T-helper 2 cell (primary cell): ENCODE measurements around the gene CLEC20A.
"Not testable (repeated sequence)": the region's sequence is repeated elsewhere in the genome, so short reads cannot be mapped to it uniquely, and the experiment has no call there.

ENCODE experiments used
- DNase-seq, 5 experiments: peaks; one replicate each; pipeline versions ENCODE4 v3.0.0 to v3.0.0-alpha.2; 2012 to 2022

The CLEC20A gene

DNA sequence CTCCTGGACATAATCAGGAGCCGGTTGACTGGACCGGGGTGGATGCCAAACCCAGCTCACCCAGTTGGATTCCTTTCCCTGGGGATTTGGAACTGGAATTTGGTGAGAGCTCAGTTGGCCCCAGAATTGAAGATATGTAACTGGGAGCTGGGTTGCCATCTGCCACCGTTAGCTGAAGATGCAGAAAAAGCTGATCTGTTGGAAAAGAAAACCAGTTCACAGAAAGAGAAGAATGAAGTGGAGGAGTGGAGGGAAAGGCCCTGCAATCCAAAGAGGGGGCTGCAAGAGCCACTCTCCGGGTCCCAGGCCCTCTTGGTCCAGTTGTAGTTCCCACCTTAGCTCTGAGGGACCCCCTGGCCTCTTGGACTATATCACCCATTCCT lies 32.2 kb upstream of the CLEC20A start:
- DNase-seq: no peak

DNA sequence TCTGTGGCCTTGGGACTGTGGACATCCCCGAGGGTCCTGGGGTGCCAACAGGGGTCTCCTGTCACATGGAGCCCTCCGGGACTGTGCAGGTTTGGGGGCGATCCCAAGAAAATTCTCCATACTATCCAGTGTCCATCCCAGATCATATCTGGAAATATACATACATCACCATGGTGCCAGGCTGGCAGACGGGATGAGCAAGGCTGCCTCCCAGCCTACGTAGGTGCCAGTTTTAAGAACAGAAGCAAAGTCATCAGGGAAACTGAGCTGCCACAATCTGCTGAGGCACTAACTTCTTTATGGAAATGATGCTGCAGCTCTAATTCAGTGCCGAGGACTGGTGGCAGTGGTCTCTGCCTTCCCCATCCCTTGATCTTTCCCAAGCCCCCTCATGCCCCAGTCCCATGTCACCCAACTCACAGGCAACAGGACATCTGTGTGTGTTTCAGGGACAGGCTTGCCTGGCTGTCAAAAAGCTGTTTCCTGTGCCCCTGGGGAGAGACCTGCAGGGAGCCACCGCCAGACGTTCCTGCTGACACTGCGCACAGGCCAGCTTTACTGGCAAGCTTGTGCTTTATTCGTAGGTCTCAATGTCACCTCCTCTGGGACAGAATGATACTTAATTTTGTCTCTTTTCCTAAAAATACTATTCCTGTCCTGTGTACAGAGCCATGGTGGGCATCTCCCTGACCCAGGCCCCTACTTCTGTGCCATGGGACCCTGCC lies 31.6 kb upstream of the CLEC20A start:
- no peak for DNase-seq

DNA sequence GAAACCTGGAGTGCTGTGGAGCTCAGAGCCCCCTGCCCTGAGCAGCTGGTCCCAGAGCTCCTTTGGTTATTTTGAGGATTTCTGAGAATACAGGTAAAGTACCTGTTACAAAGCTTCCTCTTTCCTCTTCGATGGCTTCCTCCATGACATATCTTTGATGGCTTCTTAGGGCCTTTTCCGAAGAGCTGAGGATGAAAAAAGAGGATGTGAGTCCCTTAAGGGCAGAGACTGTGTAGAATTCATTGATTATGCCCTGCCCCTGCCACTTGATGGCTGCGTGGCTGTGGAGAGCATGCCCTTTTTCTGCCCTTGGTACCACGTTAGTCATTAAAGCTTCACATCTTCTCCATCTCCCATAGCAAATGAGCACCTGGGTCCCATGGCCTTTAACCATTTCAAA lies 30.4 kb upstream of the CLEC20A start:
- DNase-seq: no peak

DNA sequence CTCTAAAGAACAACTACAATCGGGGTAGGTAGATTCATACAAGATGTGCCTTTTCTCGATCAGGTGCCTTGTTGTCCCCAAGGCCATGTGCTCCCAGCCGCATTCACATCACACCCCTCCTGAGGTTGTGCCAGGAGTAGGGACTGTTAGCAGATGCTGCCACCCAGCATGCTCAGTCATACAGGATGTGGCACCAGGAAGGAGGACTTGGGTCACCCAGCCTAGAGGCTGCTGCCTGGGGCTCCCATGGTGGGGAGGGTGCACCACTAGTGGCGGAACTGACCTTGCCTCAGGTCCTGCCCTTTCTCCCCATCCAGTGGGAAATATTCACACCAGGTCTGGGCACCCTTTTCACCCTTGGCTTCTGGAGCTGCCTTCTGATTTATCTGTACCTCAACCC lies 24.5 kb upstream of the CLEC20A start:
- no peak for DNase-seq

DNA sequence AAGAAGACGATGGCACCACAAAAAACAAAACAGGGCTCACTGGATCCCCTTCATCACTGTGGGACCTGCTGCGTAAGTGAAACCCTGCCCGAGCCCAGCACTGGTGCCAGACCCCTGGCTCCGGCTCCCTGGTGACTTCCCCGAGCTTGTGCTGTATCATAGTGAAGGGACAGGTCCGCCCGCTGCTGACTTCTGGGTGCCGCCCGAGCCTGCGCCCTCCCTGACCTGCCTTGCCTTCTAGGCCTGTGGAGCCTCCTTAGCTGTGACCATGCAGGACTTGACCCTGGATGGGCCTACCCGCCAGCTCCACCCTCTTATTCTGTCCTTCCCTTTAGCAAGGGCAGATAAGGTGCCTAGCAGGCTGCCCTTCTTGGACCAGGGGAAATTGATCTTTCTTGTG lies 24.0 kb upstream of the CLEC20A start:
- no peak for DNase-seq

DNA sequence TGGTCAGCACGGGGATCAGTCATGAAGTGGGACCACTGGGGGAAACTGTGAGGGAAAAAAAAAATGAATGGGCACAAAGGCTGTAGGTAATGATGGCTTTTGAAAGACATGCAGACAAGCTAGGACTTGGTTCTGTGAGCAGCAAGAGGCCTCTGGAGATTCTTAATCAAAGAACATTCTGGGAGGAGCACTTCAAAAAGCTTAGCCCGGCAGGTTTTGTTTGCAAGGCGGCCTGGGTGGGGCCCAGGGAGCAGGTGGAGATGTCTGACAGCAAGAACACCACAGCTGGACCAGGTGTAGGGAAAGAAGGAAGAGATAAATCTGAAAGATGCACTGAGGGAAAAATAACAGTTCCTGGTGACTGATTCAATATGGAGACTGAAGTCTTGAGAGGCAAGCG lies 22.1 kb upstream of the CLEC20A start:
- DNase-seq: no peak

DNA sequence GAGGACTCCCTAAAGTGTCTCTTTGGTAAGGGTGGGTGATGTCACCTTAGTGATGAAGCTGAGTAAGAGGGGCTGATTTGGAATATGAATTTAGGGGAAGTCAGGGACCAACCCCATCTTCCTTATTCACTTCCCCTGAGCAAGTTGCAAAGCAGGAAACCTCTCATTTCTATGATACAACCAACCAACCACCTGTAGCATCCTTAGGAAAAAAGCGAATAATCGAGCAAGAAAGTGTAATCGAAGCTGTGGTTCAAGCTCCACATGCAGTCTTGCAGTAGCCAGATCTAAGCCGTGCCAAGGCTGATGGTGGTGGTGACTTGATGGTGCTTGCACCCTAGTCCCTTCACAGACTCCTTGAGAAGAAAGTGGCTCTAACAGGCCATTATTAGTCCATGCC lies 19.3 kb upstream of the CLEC20A start:
- DNase-seq: no peak

DNA sequence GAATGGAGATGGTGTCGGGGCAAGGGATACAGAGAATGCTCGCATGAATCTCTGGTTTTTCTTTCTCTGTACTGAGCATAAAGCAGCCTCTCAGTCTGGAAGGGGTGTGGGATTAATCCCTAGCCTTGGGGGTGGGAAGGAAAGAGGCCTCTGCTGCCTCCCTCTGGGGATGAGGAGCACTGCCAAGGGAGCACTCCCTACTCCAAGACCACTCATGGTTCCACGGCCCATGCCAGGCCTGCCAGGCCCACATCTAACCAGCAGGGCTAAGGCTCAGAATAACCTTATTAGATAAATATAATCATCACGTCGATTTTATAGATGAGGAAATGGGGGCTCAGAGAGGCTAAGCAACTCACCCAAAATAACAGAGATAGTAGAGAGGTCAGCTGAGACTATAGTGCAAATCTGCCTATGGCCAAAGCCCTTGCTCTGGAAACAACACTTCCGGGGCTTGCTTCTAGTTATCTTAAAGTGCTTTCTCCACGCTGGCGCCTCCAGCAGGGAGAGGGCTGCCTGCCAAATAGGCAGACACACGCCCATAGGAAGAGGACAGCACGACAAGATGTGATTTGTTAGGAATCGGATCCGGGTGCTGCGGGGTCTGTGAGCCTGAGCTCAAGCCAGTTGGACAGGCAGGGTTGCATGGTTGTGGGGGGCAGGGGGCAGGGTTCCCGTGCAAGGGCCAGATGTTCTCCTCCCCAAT lies 16.7 kb upstream of the CLEC20A start:
- no peak for DNase-seq

DNA sequence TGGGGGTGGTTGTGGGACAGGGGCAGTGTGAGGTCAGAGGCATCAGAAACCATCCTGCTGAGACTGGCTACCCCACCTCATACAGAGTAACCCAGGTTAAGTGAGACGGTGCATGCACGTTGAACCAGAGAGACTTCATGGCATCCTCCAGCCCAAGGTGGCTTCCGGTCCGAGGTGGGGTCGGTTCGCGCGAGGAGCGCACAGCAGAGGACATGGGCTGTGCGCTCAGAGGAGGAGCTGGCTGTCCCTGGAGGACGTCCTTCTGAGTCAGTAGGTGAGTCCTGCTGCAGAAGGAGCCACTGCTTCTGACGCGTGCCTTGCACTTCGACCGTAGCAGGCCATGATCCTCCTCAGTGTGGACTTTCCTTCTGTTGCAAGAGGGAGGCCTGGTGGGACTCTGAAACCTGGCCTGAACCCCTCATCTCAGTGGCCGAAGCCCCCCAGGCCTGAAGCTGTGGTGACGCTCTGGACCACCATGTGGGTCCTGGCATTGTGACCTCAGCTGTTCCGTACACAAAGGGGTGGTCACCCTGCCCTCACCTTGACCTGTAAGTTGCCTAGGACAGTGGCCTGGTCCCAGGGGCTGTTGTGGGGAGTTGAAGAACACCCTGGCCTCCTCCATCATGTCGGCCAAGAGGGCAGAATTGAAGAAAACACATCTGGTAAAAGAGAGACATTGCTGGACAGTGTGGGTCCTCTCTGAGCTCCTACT lies 16.0 kb upstream of the CLEC20A start, which contains the start of gene TEX35:
Gene TEX35, plus strand, starts transcription at position 544 of the 712 bp plus-strand sequence. Its CDS starts 80 bp downstream, at position 624.
- DNase-seq: no peak

DNA sequence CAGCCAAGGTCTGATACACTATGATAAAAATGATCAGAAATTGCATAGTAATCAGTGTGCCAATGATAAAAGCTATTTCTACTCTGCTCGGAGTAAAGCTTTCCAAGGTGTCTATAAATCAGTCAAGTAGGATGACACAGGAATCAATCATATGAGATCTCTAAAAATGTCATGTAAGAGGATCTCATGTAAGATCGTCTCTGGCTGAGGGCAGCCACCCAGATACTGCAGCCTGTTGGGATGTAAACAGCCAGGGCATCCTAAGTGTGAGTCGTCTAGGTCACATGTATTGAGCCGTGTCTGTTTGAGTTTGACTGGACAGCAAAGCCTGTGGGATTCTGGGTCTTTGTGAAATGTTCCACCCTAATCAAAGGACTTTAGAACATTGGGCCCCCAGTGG lies 13.4 kb upstream of the CLEC20A start:
- no peak for DNase-seq

DNA sequence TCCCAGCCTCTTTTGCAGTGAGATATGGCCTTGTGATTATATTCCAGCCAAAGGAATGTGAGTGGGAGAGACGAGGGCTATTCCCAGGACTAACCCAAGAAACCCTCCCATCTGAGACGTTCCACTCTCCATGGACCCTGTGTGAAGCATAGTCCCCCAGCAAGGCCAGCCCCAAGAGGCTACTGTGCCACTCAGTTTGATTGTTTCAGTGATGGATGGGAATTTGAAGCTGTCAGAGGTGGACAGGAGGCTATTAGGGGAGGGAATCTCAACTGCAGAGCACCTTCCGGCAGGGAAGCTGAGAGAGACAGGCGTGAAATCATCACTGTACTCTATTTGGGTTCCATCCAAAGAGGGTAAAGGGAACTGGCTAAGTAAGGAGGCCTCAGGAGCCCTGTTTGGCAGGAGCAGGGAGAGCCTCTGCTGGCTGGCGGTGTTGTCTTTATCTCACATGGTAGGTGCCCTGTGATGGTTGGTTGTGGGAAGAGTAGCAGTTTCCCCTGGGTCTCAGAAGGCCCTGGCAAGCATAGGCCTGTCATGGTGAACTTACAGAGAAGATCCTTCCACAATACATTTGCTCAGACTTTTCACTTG lies 12.7 kb upstream of the CLEC20A start:
- no peak for DNase-seq

DNA sequence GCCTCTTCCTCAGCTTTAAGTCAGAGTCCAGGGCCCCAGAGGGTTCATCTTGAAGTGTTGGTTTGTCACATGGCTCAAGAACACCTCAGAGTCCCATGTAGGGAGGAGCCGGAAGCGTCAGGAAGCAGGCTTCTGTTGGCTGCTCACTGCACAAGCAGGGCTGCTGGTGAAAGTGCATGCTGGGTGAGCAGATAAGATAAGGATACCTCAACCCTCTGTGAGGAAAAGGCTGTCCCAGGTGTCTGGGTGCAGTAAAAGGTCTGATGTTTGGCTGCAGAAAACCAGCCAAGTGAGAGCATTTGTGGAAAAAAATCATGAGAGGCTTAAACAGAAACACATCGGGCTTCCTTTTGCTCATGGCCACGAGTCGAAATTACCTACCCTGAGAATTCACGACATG lies 9.9 kb upstream of the CLEC20A start:
- DNase-seq: peak in 1 of 5 experiments; percentile 3

DNA sequence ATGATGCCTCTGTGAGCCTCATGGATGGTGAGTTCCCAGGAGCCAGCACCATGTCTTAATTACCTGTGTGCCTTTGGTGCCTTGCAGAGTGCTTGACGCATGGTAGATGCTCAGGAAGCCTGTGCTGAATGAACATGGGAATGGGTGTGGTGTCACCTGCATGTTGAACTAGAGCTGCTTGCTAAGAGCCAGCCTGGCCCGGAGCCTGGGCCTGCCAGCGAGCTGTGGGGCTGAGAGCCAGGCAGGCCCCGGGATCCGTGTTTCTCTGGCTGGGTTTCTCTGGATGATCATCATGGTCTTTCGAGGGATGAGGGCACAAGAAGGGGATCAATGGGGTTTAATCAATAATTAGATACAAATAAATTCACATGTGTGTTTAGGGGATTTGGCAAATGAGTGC lies 9.4 kb upstream of the CLEC20A start:
- DNase-seq: no peak

DNA sequence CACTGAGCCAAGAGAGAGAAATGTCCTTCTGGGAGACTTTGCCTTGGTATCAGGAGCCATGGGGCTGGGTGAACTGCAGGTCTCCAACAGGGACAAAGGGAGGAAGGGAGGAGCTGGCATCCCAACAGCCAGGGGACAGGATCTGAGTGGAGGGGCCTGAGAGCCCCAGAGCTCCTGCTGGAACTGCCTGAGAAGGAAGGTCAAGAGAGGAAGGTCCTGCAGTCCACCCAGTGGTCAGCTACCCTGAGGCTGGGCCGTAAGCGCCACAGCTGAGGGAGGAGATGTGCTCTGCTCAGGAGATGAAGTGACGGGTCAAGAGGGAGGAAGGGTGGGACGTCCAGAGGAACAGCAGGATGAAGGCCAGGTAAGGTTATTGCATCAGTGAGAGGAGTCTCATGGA lies 7.5 kb upstream of the CLEC20A start:
- DNase-seq: no peak

DNA sequence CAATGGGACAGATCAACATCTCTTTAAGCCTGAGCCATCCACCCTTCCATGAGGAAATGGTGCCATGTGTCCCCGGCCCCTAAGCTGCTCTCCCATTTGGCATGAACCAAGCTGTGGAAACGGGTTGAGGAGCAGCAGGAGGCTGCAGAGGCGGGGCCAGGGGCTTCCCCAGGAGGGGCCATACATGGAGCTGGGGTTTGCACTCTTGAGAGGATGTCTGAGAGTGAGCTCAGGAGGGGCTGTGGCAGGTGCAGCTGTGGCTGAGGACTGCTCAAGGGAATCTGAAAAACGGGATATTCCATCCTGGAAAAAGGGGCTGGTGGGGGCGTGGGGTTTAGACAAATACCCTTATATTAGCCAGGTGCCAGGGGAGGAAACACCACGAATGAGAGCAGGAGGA lies 7.1 kb upstream of the CLEC20A start:
- no peak for DNase-seq

DNA sequence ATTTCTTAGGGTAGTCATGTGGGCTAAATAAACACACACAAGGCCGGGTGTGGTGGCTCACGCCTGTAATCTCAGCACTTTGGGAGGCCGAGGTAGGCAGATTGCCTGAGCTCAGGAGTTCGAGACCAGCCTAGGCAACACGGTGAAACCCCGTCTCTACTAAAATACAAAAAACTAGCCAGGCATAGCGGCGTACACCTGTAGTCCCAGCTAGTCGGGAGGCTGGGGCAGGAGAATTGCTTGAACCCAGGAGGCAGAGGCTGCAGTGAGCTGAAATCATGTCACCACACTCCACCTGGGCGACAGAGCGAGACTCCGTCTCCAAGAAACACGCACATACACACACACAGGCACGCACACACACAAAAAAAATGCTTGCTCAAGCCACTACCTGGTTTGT lies 6.6 kb upstream of the CLEC20A start:
- not testable (repeated sequence) for DNase-seq

DNA sequence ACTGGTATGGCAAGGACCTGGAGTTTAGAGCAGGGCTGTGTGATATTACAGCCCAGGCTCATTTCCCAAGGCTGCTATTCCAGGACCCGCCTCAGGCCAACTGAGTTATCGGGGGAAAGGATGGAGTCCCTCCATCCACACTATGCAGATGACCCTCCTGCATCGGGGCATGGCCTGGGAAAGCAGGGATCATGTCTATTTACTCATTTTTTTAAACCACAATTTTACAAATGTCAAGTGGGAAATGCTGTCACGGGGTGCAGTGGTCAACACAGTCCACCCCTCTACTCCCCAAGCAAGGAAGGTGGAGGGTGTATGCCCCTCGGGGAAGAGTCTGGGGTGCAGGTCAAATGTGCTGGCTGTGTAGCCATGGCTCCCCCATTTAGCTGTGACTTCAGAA lies 6.1 kb upstream of the CLEC20A start:
- DNase-seq: no peak

DNA sequence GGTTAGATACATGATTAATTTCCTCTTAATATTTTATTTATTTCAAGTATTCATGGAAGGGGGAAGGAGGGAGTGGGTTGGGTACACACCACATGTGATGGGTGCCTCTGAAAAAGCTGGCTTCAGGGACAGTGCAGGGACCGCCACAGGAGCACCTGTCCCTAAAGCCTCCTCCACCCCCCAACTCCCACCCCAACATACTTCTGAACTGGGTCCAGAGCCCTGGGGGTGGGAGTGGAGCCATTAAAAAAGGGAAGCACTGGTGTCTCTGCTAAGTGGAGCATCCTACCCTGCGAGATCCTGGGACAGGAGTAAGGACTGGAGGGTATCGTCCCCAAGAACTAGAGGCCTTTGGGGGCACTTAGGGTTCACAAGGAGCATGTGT lies 5.6 kb upstream of the CLEC20A start:
- DNase-seq: no peak

DNA sequence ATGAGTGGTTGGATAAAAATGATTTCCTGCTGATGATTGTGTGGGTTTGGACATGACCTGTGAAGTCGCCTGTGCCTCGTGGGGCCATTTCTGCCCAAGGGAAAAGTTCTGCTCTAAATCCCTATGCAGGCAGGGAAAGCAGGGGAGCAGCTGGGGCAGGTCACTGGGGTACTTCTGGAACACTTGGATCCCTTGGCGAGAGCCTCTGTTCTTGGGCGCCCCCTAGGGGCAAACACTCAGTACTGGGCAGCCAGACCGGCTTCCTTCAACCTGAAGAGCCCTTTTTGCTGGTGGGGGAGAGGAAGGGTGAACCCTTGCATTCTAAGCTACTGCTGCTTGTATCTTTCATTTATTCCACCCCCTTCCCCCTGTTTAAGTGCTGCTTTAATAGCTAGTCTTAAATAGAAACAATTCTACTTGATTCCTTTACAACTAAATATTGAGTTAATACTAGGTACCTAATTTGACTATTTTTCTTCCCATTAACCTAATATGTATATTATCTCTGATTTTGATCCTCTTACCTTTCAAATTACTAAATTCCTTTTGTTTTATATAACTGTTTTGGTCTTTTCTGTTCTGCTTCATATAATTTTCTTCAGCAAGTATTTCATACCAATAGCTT lies 5.1 kb upstream of the CLEC20A start:
- peak in 2 of 5 experiments; percentile 10 to 46 for DNase-seq

DNA sequence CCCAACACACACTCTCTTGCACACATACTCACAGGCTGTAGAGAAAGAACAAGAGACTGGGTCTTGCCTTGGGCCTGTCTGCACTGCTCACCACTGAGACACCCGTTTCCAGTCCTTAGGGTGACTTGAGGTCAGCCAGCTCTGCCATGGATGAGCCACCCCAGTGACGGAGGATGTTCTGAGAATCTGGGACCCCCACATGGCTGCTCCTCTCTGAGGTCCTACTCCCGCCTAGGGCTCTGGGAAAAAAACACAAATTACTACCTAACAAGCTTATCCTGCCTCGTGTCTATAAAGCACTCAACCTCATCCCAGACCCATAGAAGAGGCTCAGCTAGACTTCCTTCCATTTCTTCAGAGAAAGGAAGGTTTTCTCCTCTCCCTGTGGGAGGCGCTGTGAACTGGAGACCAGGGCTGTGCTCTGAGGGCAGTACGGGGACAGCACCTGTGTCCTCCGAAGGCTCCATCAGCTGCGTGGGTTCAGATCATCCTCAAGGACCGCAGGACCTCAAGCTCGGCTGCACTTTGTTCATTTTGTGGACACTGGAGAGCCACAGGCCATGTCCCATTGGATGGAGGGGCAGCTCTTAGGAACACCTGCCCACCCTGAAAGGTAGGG lies 4.3 kb upstream of the CLEC20A start:
- DNase-seq: no peak

DNA sequence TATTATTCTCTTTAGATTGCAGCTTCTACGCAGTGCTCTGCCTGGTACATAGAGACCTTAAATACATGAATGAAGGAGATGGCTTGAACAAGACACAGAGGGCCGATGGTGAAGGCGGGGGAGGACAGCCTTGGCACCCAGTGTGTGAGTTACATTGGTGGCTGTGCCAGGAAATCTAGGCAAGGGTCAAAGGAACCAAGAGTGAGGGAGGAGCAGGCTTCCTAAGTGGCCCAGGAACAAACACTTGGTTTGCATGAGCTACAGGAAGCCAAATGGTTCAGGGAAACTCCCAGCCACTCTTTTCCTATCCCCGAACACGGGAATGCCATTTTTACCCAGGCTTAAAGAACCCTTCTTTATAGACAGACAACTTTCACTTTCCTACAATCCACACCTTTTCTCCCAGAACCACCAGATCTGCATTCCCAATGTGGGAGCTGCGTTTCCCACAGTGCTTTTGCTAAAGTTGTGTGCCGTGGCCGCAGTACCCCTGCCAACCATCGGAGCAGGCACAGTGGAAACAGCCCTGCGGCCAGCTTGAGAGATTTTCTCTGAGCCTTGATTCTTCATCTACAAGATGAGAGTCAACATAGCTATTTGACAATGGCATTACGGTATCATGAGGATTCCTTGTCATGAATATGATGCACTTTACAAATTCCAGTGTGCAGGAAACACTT lies 3.5 kb upstream of the CLEC20A start:
- DNase-seq: no peak
